MCF 10A (cell line): ENCODE results near the gene TANC1. TPM values are rescaled to one million over a fixed set of nuclear protein-coding genes. Genes with fewer than 3 reads are reported as not detected.
A peak's percentile ranks its signal among the peaks of the same experiment; 100 is the strongest.

Experiments used
- BruUV-seq: library from RNA; stranded (reverse); fragments of 400-500 nt; replicated peaks from 2 replicates; lab custom pipeline; 2021; lab: Mats Ljungman, UMichigan
- CTCF ChIA-PET: fragments of 300-600 bp; sonication (Branson Sonifier 250); formaldehyde crosslinking; extraction: SDS; loops from one replicate; lab custom pipeline; 2021; ENCODE audit warnings: antibody characterized with exemption, inconsistent platforms; lab: Yijun Ruan, JAX
- POLR2A ChIA-PET: fragments of 300-600, 350-650 bp; sonication (Branson Sonifier 250); formaldehyde crosslinking; extraction: SDS; loops from one replicate; lab custom pipeline; 2020; ENCODE audit warnings: antibody characterized with exemption, inconsistent platforms; lab: Yijun Ruan, JAX
- DNase-seq: peaks from one replicate; pipeline ENCODE4 v3.0.0-alpha.2; 2018; ENCODE audit not compliant: unreplicated experiment
- H3K27ac Mint-ChIP-seq: one replicate; pipeline ENCODE4 v1.8.0; 2022; ENCODE audit warnings: mild to moderate bottlenecking, low read depth, mixed read lengths; ENCODE audit not compliant: unreplicated experiment
- H3K27me3 Mint-ChIP-seq: one replicate; pipeline ENCODE4 v1.8.0; 2022; ENCODE audit warnings: mixed read lengths; ENCODE audit not compliant: insufficient read depth, unreplicated experiment
- H3K36me3 Mint-ChIP-seq: one replicate; pipeline ENCODE4 v1.8.0; 2022; ENCODE audit warnings: mild to moderate bottlenecking, moderate library complexity, mixed read lengths; ENCODE audit not compliant: insufficient read depth, unreplicated experiment
- H3K4me1 Mint-ChIP-seq: one replicate; pipeline ENCODE4 v1.8.0; 2022; ENCODE audit warnings: mixed read lengths; ENCODE audit not compliant: insufficient read depth, unreplicated experiment
- H3K4me3 Mint-ChIP-seq: one replicate; pipeline ENCODE4 v1.8.0; 2022; ENCODE audit warnings: mild to moderate bottlenecking, moderate library complexity, mixed read lengths; ENCODE audit not compliant: unreplicated experiment
- H3K9me3 Mint-ChIP-seq: one replicate; pipeline ENCODE4 v1.8.0; 2022; ENCODE audit warnings: mixed read lengths; ENCODE audit not compliant: unreplicated experiment
- CTCF ChIP-seq: fragments of 200-600 bp; IDR thresholded peaks from one replicate; pipeline ENCODE4 v1.8.0; 2022; ENCODE audit warnings: antibody characterized with exemption, mild to moderate bottlenecking; ENCODE audit not compliant: unreplicated experiment
- intact Hi-C: fragments of 100-400 bp; cut with micrococcal nuclease; formaldehyde crosslinking; loops from 2 replicates; pipeline ENCODE4 v1.14.1; 2022
- total RNA-seq: library from RNA; stranded (reverse); gene quantifications from 2 replicates; pipeline ENCODE4 v1.2.3, GENCODE V29; 2022

TANC1 gene
- total RNA-seq, 1 experiment from 2014 or later: 35.3 TPM

GRCh38 chr2:159225025-159226016 is 256.9 kb downstream of the TANC1 start:
- CTCF ChIA-PET: interaction anchor here (0.7 kb wide), 1 partner anchor 220 kb away, joined by 3 read pairs; no protein-coding TSS in a partner anchor
- POLR2A ChIA-PET: no interaction called here

GRCh38 chr2:159226059-159226461 is 257.6 kb downstream of the TANC1 start:
- intact Hi-C loops: no loop called here
- no peak for TF ChIP-seq CTCF
- Mint-ChIP-seq H3K27ac (no peak overlapping the region), H3K9me3 (no peaks in the 10 kb centered on the region), H3K4me1 (peaks cover 4% of the 10 kb centered on the region), H3K4me3 (no peak overlapping the region), H3K36me3 (peaks cover 85% of the 10 kb centered on the region), H3K27me3 (no peaks in the 10 kb centered on the region)
- ChIA-PET CTCF (interaction anchor here (0.6 kb wide), 1 partner anchor 51 kb away, joined by 4 read pairs; no protein-coding TSS in a partner anchor), POLR2A (no interaction called here)
- BruUV-seq: no TSS peak
- DNase-seq: peak; percentile 67

More at GRCh38 chr2:159225025-159226016, 256.9 kb downstream of the TANC1 start:
- Mint-ChIP-seq H3K4me3 (no peak overlapping the region), H3K36me3 (peaks cover 85% of the 10 kb centered on the region), H3K9me3 (no peaks in the 10 kb centered on the region), H3K4me1 (peaks cover 4% of the 10 kb centered on the region), H3K27me3 (no peaks in the 10 kb centered on the region), H3K27ac (no peak overlapping the region)
- BruUV-seq: no TSS peak
- TF ChIP-seq CTCF: no peak
- DNase-seq: no peak
- intact Hi-C loops: no loop called here

GRCh38 chr2:159226608-159227385 is 258.4 kb downstream of the TANC1 start:
- no TSS peak for BruUV-seq
- Mint-ChIP-seq H3K4me1 (peaks cover 5% of the 10 kb centered on the region), H3K27me3 (no peaks in the 10 kb centered on the region), H3K27ac (peak overlapping the region; percentile 9), H3K9me3 (no peaks in the 10 kb centered on the region), H3K4me3 (no peak overlapping the region), H3K36me3 (peaks cover 82% of the 10 kb centered on the region)
- intact Hi-C loops: no loop called here
- DNase-seq: no peak
- POLR2A ChIA-PET: no interaction called here
- no peak for TF ChIP-seq CTCF
- CTCF ChIA-PET: interaction anchor here (0.6 to 1.2 kb wide), 3 partner anchors 12 to 172 kb away, joined by 3 to 4 read pairs (median 3); no protein-coding TSS in a partner anchor
